Measurements from ENCODE around the gene EZR. TPM values are rescaled to one million over a fixed set of nuclear protein-coding genes. Genes with fewer than 3 reads are reported as not detected.

Gene EZR
- total RNA-seq, 4 donors from 2014 or later, result 88.0 to 190 (median 177) TPM

- no peak for ATAC-seq
- H3K36me3 ChIP-seq, result peaks cover 0 to 10% of the 10 kb centered on the region in 2 donors
- H3K27ac ChIP-seq, result no peak overlapping the region
- no peaks in the 10 kb centered on the region for H3K27me3 ChIP-seq
- H3K4me3 ChIP-seq, result no peak overlapping the region
- H3K4me1 ChIP-seq, result peaks cover 0 to 19% (median 4%) of the 10 kb centered on the region in 3 donors
- 87 to 94% methylated on average over 7 to 9 of the region's 9 CpGs for WGBS, 2 donors (ENCODE audit: low coverage in 1 of 2)
- no peaks in the 10 kb centered on the region for H3K9me3 ChIP-seq
- TF ChIP-seq CTCF (IDR thresholded peaks at IDR 0.05) (no peak), EP300 (IDR thresholded peaks at IDR 0.05) (no peak), POLR2A (IDR thresholded peaks at IDR 0.05) (no peak), POLR2AphosphoS5 (IDR thresholded peaks at IDR 0.05) (no peak)
Observed at GRCh38 chr6:158753811-158754210, 65.4 kb downstream of the EZR start.

- no peak overlapping the region for H3K4me3 ChIP-seq
- peak overlapping the region in 2 of 4 donors; percentile 16 to 59 for H3K27ac ChIP-seq
- H3K27me3 ChIP-seq, result no peaks in the 10 kb centered on the region
- H3K9me3 ChIP-seq, result no peaks in the 10 kb centered on the region
- peaks cover 0 to 19% (median 4%) of the 10 kb centered on the region in 3 donors for H3K4me1 ChIP-seq
- TF ChIP-seq CTCF (IDR thresholded peaks at IDR 0.05), result peak in 1 of 4 experiments; percentile 23
- TF ChIP-seq POLR2AphosphoS5 (IDR thresholded peaks at IDR 0.05), result no peak
- WGBS, 2 donors (ENCODE audit: low coverage in 1 of 2), result 6 to 23% methylated on average over 2 to 3 of the region's 3 CpGs
- peak; percentile 25 for ATAC-seq
- peaks cover 0 to 6% of the 10 kb centered on the region in 2 donors for H3K36me3 ChIP-seq
Observed at GRCh38 chr6:158752613-158753012, 66.6 kb downstream of the EZR start.

GRCh38 chr6:158751921-158752320, 67.2 kb downstream of the EZR start:
- ATAC-seq, result no peak
- H3K36me3 ChIP-seq, result no peaks in the 10 kb centered on the region
- 38 to 59% methylated on average over 2 to 6 of the region's 9 CpGs for WGBS, 2 donors (ENCODE audit: low coverage in 1 of 2)
- no peaks in the 10 kb centered on the region for H3K27me3 ChIP-seq
- peaks cover 0 to 19% (median 4%) of the 10 kb centered on the region in 3 donors for H3K4me1 ChIP-seq
- no peak overlapping the region for H3K4me3 ChIP-seq
- peak overlapping the region in 3 of 4 donors; percentile 1 to 59 (median 16) for H3K27ac ChIP-seq
- TF ChIP-seq POLR2AphosphoS5 (IDR thresholded peaks at IDR 0.05) (no peak), POLR2A (IDR thresholded peaks at IDR 0.05) (no peak), CTCF (IDR thresholded peaks at IDR 0.05) (no peak), EP300 (IDR thresholded peaks at IDR 0.05) (no peak)
- no peaks in the 10 kb centered on the region for H3K9me3 ChIP-seq

- Histone ChIP-seq H3K4me1 (peaks cover 0 to 19% (median 4%) of the 10 kb centered on the region in 3 donors), H3K36me3 (no peaks in the 10 kb centered on the region), H3K9me3 (no peaks in the 10 kb centered on the region), H3K4me3 (no peak overlapping the region), H3K27me3 (no peaks in the 10 kb centered on the region), H3K27ac (peak overlapping the region in 1 of 4 donors; percentile 59)
- TF ChIP-seq CTCF (IDR thresholded peaks at IDR 0.05), result no peak
- no peak for TF ChIP-seq POLR2A (IDR thresholded peaks at IDR 0.05)
- no peak for TF ChIP-seq EP300 (IDR thresholded peaks at IDR 0.05)
- TF ChIP-seq POLR2AphosphoS5 (IDR thresholded peaks at IDR 0.05), result no peak
- no peak for ATAC-seq
- 50 to 84% methylated on average over 1 to 5 of the region's 9 CpGs for WGBS, 2 donors (ENCODE audit: low coverage in 1 of 2)
Observed at GRCh38 chr6:158751224-158751623, 67.9 kb downstream of the EZR start.

GRCh38 chr6:158744986-158745430, 74.2 kb downstream of the EZR start:
- no peak overlapping the region for H3K27ac ChIP-seq
- ATAC-seq, result no peak
- no peaks in the 10 kb centered on the region for H3K36me3 ChIP-seq
- peaks cover 0 to 5% (median 0%) of the 10 kb centered on the region in 3 donors for H3K9me3 ChIP-seq
- no peaks in the 10 kb centered on the region for H3K4me1 ChIP-seq
- WGBS, 2 donors (ENCODE audit: low coverage in 1 of 2), result 77 to 82% methylated on average over 4 to 5 of the region's 5 CpGs
- no peaks in the 10 kb centered on the region for H3K27me3 ChIP-seq
- H3K4me3 ChIP-seq, result no peak overlapping the region
- no peak for TF ChIP-seq EP300 (IDR thresholded peaks at IDR 0.05)
- no peak for TF ChIP-seq POLR2AphosphoS5 (IDR thresholded peaks at IDR 0.05)
